Lower leg skin (tissue), 4 donors: ENCODE results near the gene MYH9. TPM values are rescaled to one million over a fixed set of nuclear protein-coding genes. Genes with fewer than 3 reads are reported as not detected.
"Not testable (repeated sequence)": the region's sequence is repeated elsewhere in the genome, so short reads cannot be mapped to it uniquely, and the experiment has no call there.

Experiments
- DNase-seq, 2 donors: peaks; one replicate each; pipeline ENCODE4 v3.0.0-alpha.2; 2019; ENCODE audit warnings: low spot score in 2 of 2
- H3K4me3 ChIP-seq: fragments of 200-600 bp; sonication (generic); 2 replicates; pipeline ENCODE4 v1.5.1; 2017; ENCODE audit warnings: mild to moderate bottlenecking, low read depth; ENCODE audit not compliant: poor library complexity, severe bottlenecking
- CTCF ChIP-seq, 3 donors: fragments of 450-650 bp; IDR thresholded peaks; one replicate each; pipeline ENCODE4 v1.5.1; 2016; ENCODE audit warnings: antibody characterized with exemption in 3 of 3, mild to moderate bottlenecking in 3 of 3, moderate library complexity in 2 of 3
- POLR2A ChIP-seq, 2 donors: fragments of 450-650 bp; IDR thresholded peaks; one replicate each; pipeline ENCODE4 v1.6.1; 2016 to 2017; ENCODE audit warnings: antibody characterized with exemption in 2 of 2, mild to moderate bottlenecking in 1 of 2, moderate library complexity in 1 of 2
- WGBS, 2 donors: methylation state at CpG; one replicate each; pipeline ENCODE4 v1.1.5; 2018; 5-methylcytosine and 5-hydroxymethylcytosine counted together
- intact Hi-C: fragments of 100-400 bp; cut with DNase I; formaldehyde crosslinking; loops from one replicate; pipeline ENCODE4 v1.15.0; 2023; ENCODE audit warnings: low total_unique reads
- total RNA-seq, 4 donors: library from RNA; depleted of rRNA; stranded (reverse); fragments of >200 nt; gene quantifications; one replicate each; pipeline ENCODE4 v1.1.0, GENCODE V29; 2016

Gene MYH9
- total RNA-seq, 4 donors from 2014 or later = 258 to 335 (median 307) TPM

- intact Hi-C loops = no loop called here
- 69 to 87% methylated on average over 14 of the region's 14 CpGs for WGBS, 2 donors
- no peak for DNase-seq
- H3K4me3 ChIP-seq = no peak overlapping the region
- TF ChIP-seq CTCF (IDR thresholded peaks at IDR 0.05) = no peak
- TF ChIP-seq POLR2A (IDR thresholded peaks at IDR 0.05) = no peak
Observed at GRCh38 chr22:36259615-36260300, 128.0 kb downstream of the MYH9 start.

DNA sequence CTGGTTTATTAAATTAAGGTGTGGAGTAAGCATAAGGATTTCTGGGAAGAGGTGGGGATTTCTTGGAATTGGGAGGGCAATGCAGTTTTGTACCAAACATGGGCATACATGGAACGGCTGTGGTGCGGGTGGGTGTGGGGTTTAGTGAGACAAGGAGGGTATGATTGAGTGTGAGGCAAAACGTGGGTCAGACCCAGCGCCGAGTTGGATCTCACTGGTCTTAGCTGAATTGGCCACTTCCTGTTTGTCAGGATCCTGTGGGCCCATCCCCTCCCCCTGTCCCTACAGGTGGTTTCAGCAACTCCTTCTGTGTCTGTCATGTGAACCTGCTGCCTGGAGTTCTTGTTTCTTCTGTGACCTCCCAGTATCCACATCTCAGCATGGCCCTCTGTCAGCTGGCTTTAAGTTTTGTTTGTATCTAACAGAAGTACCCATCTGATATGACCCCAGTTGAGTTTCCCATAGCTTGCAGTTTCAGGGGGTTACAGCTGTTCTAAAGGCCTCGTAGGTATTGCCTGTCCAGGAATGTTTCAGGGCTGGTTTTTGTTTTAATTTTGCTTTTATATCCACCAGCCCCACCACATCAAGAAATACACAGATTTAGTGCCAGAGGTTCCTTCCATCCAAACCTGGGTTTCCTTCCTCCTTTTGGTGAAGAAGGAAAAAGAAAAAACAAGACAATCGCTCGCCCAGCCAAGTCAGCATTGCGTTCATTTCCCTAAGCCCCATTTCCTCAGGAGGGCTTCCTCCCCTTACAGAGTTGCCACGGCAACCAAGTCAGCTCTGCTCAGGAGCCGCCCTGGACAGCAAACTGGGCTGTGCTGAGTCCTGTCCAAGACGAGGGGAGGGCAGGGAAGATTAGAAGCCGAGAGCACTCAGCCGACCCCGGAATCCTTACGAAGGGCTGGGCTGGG lies 128.8 kb downstream of the MYH9 start:
- intact Hi-C loops = no loop called here
- no peak for DNase-seq
- no peak overlapping the region for H3K4me3 ChIP-seq
- 59 to 66% methylated on average over 16 of the region's 16 CpGs for WGBS, 2 donors
- TF ChIP-seq CTCF (IDR thresholded peaks at IDR 0.05) = no peak
- TF ChIP-seq POLR2A (IDR thresholded peaks at IDR 0.05) = no peak

DNA sequence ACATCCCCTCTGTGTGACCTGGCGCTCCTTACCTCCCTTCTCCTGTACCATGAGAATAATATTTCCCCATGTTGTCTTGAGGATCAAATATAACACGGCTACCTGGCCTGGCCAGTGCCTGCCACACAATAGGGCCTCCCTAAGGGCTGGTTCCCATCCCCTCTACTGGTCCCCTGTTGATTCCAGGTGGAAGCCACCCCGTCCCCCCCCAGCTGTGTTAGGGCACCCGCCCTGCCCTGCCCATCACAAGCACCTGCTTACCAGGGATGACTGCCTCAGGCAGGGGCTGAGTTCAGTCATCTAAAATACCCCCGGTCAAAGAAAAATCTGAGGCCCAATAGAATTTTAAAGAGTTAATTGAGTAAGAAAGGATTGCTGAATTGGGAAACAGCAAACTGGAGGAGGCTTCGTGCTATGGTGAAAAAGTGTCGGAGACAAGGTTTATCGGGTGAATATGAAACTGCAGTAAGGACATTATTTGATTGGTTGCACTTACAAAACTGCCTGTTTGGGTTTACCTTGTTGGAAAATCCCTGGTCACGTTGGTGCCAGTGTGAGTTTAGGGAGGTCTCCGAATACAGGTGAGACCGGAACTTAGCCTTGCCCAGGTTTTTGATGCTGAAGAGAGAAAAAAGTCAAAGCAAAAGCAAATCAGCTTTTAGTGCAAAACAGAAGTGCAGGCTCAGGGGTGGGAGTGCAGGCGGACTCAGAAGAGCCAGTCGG lies 129.7 kb downstream of the MYH9 start:
- intact Hi-C loops = no loop called here
- 85 to 87% methylated on average over 13 of the region's 13 CpGs for WGBS, 2 donors
- no peak for DNase-seq
- TF ChIP-seq POLR2A (IDR thresholded peaks at IDR 0.05) = no peak
- TF ChIP-seq CTCF (IDR thresholded peaks at IDR 0.05) = no peak
- H3K4me3 ChIP-seq = no peak overlapping the region

DNA sequence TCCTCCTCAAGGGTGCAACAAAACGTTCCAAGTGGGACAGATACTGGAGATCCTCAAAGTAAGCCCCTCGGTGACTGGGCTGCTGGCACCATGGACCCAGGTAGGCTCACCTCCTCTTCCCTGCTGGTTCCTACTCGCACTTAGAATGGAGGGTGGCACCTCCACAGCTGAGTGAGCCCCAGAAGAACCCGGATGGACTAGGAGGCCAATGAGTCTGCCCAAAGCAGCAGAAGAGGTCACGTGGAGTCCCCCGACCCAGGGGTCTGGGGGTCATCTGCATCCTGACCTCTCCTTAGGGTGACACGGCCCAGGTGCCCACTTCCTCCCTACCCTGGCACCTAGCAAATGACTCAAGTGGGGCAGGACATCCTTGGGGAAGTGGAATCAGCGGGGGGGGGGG lies 130.5 kb downstream of the MYH9 start:
- no peak overlapping the region for H3K4me3 ChIP-seq
- no peak for DNase-seq
- TF ChIP-seq POLR2A (IDR thresholded peaks at IDR 0.05) = no peak
- TF ChIP-seq CTCF (IDR thresholded peaks at IDR 0.05) = no peak
- intact Hi-C loops = no loop called here
- WGBS, 2 donors = 85 to 91% methylated on average over 7 to 8 of the region's 8 CpGs

GRCh38 chr22:36256478-36256877 lies 131.3 kb downstream of the MYH9 start:
- TF ChIP-seq POLR2A (IDR thresholded peaks at IDR 0.05) (no peak), CTCF (IDR thresholded peaks at IDR 0.05) (no peak)
- intact Hi-C loops = no loop called here
- no peak overlapping the region for H3K4me3 ChIP-seq
- WGBS, 2 donors = 85 to 89% methylated on average over 3 of the region's 3 CpGs
- DNase-seq = no peak

DNA sequence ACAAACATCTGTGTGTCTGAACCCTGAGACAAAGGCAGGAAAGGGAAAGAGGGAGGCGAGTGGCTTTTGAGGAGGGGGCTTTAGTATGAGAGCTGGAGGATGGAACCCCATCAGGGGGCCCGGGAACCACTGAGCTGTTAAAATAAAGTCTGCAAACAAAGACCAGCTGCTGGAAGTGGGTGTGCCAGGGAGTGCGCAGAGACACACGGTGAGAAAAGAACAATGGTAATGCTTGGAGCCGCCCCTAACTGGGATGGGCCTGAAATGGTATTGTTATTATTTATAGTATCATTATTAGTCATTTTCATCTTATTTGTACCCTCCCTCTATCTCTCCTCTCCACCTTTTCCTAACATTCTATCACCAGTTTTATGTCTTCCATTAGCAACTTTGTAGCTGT lies 132.2 kb downstream of the MYH9 start:
- H3K4me3 ChIP-seq, DNase-seq, intact Hi-C loops: not testable (repeated sequence)
- WGBS, 2 donors = 38 to 100% methylated on average over 2 of the region's 5 CpGs
